Measurements from ENCODE around the gene INHBA.

Gene INHBA

GRCh38 chr7:41641011-41641664 is 61.8 kb downstream of the INHBA start:
- no peak for TF ChIP-seq POLR2A (IDR thresholded peaks at IDR 0.05; ENCODE audit: low read depth, low read length)
- FAIRE-seq: no peak
- no peak for DNase-seq (ENCODE audit: insufficient read length, low spot score)

GRCh38 chr7:41640487-41640886 is 62.4 kb downstream of the INHBA start:
- DNase-seq (ENCODE audit: insufficient read length, low spot score) (no peak), FAIRE-seq (no peak)
- no peak for TF ChIP-seq POLR2A (IDR thresholded peaks at IDR 0.05; ENCODE audit: low read depth, low read length)

- no peak for FAIRE-seq
- TF ChIP-seq POLR2A (IDR thresholded peaks at IDR 0.05; ENCODE audit: low read depth, low read length): no peak
- no peak for DNase-seq (ENCODE audit: insufficient read length, low spot score)
Measured at GRCh38 chr7:41637049-41637448, 65.8 kb downstream of the INHBA start.
